Stimulated activated CD4-positive, alpha-beta T cell treated with anti-CD3 and anti-CD28 coated beads, TNF-alpha, amount 100 ng/mL, for 24 hours (primary cell): Measurements from ENCODE around the gene PCSK1.

ENCODE experiments used
- DNase-seq, 3 experiments: peaks; one replicate each; pipeline ENCODE4 v3.0.0-alpha.2; 2020; ENCODE audit warnings: low read depth in 3 of 3

Gene PCSK1

GRCh38 chr5:96433066-96433447 lies at the start of gene PCSK1:
TSS of gene PCSK1 (minus strand) at chr5:96433248. CDS start at chr5:96433042, 206 bp downstream.
- no peak for DNase-seq

GRCh38 chr5:96481867-96482266 lies 48.8 kb upstream of the PCSK1 start:
- DNase-seq: no peak

DNA sequence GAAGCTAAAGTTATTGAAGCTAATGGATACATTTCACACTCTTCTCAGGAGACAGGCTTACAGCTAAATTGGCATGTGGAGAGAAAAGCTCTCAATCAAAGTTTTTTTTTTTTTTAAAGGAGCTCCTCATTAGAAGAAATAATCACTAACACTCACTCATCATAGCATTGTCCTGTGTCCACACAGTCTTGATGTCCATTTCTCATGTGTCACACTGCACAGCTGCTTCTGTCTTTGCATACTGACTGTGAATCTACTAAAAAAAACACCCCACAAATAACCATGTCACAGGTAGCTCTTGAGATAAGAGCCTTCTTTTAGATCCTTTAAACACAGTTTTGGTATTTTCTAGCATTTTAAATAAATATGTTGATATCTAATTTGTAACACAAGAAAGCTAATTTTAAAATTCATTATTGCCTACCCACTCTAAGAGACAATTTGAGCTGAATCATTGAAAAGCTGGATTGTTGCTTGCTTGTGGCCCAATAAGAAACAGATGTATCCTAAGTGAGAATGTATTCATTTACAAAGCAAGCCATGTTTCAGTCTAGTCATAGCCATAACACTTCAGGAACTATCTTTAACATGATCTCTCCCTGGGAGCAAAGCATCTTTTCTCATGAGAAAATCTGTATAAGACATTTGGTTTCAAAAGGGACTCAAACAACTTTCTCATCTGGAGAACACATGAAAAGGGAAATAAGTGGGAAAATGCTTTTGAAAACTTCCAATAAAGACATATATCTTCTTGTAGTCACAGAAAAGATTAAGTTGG lies 48.1 kb upstream of the PCSK1 start:
- no peak for DNase-seq

DNA sequence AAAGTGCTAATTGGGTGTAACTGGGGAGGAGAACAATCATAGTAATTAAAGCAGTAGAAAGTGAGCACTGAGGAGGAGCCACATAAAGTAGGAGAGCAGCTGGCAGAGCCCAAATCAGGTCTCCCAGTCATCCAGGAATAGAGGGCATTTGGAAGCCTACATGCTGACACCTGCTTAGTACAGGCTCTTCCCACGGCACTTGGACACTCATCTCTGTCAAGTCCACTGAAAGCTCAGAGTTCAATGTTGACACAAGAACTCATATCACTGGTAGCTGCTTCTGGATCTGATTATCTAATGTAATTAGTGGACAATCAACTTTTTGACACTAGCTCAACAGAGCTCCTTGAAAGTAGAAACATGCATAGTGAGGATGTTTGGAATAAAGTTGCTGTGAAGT lies 45.9 kb upstream of the PCSK1 start:
- no peak for DNase-seq

DNA sequence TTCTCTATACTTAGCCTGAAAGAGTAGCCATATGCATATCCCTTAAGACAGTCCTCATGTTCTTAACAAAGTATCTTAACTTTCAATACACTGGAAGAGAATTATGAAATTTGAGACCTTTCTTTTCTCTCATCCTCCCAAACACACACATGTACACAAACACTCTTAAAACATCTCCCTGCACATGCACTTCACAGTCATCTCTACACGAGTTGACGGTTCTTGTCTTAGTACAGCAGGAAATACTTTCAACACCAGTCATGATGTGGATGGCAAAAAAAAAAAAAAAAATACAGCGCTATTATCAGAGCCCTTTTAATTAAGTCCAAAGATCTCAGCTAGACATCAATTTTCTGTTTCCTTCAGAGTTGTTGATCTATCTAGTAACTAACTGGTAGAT lies 43.6 kb upstream of the PCSK1 start:
- DNase-seq: no peak

- no peak for DNase-seq
Measured at GRCh38 chr5:96474073-96474472, 41.0 kb upstream of the PCSK1 start.

DNA sequence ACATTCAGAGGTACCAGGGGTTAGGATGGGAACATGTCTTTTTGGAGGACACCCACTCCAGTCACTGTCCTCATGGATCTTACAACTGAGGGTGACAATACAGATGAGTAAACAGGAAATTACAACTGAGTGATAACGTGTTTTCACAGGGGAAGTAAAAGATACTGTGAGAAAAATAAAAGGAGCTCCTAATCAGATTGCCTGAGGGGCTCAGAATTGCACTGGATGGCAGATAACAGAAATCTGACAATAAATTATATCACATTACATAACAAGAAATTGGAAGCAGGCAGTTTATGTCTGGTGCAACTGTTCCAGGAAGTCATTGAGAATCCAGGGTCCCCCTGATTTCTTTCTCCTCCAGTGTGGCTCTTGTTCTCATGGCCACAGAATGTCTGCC lies 40.1 kb upstream of the PCSK1 start:
- no peak for DNase-seq

GRCh38 chr5:96470785-96471184 lies 37.7 kb upstream of the PCSK1 start:
- no peak for DNase-seq

GRCh38 chr5:96468956-96469355 lies 35.9 kb upstream of the PCSK1 start:
- DNase-seq: no peak

- no peak for DNase-seq
Measured at GRCh38 chr5:96463091-96463490, 30.0 kb upstream of the PCSK1 start.

DNA sequence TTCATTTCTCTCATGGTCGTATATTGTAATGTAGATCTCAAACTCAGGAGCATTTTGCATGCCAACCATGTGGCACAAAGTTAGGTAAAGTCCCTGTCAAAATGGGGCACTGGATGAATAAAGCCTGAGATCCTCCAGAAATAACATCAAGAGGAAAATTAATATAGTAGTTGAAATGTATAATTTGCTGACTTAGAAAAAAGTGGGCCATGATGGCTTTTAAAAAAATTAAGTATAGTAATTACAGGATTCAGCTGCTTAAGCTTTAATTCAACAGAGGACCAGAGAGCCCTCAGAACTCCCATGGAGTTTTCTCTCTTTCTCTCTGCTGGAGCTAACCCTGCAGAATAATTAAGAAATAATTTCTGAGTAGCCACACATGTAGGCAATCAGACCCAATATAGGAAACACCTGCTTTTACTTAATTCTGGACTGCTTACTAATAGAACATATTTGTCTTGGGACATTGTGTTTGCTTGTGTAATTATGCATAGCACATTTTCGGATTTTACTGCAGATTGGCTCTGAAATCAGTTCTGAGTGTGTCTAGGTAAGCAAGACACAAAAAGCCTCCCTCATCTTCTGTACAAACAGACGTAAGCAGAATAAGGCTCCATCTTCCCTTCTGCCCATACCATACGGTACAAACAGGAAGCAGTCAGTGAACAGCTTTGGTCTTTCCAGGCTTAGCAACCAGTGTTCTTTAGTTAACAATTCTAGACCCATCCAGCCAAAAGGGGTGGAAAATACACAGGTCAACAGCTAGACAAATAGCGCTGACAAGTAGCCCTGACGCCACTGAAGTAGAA lies 26.5 kb upstream of the PCSK1 start:
- no peak for DNase-seq

GRCh38 chr5:96458176-96458575 lies 25.1 kb upstream of the PCSK1 start:
- no peak for DNase-seq

DNA sequence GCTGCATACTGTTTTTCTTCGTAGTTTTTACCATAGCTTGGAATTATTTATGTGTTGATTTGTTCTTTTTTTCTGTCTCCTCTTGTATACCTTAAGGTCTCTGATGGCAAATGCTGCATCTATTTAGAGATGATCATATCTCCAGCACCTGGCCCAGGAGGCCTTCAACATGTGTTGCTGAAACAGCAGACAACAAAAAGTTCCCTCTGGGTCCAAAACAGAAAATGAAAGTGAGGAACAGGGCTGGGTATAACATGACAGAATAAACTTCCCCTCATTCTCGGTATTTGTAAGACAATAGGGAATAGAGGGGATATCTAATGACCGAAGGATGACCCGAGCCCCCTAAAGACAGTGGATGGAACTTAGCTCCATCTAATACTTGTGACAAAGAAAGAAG lies 22.7 kb upstream of the PCSK1 start:
- no peak for DNase-seq

GRCh38 chr5:96453394-96453793 lies 20.3 kb upstream of the PCSK1 start:
- no peak for DNase-seq

- DNase-seq: no peak
Measured at GRCh38 chr5:96447949-96448348, 14.9 kb upstream of the PCSK1 start.

GRCh38 chr5:96440185-96440538 lies 7.1 kb upstream of the PCSK1 start:
- DNase-seq: no peak

DNA sequence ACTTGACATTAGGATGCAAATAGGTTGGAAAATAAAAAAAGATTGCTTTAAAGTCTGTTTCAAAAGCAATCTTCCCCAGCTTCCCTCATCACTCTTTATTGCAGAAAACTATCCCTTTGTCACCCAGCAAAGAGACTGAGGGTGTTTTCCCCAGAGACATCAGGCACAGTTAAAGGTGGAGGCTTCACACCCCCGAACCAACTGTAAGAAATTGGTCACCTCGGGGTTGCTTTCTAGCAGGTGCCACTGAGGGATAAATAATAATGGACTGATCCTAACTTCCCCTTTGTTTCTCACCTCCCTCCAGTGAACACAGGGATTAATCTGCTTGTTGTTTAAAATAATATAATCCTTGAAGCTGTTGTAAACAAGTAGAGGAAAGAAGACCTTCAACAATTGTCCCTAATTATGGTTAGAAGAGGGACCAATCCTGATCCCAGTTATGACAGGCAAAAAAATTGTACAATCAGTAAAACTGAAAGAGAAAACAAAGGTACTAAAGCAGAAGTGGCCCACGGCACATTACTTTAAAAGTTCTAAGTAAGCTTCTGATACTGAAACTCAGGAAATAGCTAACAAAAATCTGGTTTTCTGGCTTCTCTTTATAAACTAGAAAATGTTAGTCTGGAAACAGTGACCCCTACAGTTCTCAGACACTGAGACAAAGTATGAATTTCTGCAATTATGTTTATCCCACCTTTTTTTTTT lies 6.6 kb upstream of the PCSK1 start:
- no peak for DNase-seq

DNA sequence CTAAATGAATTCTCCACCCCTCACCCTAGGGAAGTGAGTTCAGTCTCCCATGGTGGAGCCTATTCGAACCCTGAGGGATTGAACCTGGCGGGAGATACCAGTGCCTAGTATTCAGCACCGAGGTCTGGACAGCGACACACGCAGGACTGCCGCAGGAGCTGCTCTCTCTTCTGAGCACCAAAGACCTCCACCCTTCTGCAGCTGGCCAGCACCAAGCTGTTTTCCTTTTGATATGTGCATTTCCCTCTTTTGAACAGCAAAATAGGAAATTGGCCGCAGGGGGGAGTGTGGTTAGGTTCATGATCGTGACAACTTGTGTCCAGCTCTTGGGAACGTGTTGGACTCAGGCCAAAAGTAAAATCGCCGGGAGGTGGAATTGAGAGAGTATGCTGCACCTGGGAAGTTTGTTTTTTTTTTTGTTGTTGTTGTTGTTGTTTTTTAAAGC lies 1.2 kb upstream of the PCSK1 start:
- DNase-seq: peak; percentile 7 to 46 (median 14)

GRCh38 chr5:96432216-96433065 lies 607 bp downstream of the PCSK1 start:
- no peak for DNase-seq

DNA sequence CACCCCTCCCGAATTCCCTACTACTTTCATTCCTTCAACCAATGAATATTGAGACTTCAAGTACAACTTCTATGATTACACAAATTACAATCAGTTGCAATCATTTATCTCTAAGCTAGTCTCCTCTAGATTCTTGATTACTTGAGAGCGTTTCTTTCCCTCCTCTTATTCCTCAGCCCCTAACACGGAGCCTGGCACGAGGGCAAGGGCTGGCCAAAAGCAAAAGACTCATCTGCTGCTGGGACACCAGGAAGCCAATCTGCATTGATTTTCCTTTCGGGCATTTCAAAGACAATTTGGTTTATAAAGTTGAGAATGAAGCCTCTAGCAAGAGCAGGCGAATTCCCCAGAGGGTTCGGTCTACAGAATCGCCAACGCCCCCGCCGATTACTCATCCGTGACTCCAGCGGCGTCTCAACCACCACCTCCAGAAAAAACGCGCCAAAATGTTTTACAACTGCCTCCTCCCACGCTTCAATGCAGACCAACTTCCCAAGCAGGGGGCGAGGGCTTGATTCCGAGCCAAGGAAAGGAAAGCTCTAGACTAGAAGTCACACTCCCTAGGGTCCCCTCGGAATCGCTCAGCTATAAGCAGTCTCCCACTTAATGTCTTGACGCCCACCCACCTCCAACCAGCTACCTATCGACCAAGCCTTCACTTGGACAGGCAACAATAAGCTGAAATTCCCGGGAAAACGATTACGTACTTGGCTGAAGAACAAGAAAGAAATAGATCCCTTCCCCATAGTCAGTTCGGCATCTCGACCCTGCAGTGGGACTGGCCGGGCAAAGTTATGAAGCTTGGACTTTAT lies 1.5 kb downstream of the PCSK1 start:
- peak in 1 of 3 experiments; percentile 42 for DNase-seq

DNA sequence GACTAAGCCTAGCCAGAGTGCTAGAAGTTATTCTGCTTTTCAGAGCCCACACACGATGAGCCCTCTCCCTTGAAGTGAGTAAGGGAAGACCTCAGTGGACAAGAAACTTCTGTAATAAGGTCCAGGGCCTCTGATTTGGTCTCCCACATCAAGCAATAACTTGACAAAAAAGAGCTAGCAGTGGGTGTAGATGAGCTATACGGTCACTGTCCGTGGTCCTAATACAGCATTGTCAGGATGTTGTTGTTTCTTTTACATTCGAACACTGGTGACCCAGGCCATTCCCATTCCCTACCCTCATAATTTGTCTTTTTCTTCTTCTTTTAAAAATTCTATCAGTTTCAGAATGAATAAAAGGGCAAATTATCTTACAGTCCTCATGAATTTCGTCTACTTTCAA lies 5.2 kb downstream of the PCSK1 start:
- no peak for DNase-seq
